GM23248 (cell line): ENCODE results near the gene HNRNPR.

ENCODE experiments used
- EZH2 ChIP-seq: fragments of 200-600 bp; sonication (generic); IDR thresholded peaks from 2 replicates; pipeline ENCODE4 v1.6.1; 2018; ENCODE audit warnings: antibody characterized with exemption, mild to moderate bottlenecking; ENCODE audit not compliant: insufficient read depth, poor library complexity, severe bottlenecking
- EZH2phosphoT487 ChIP-seq: fragments of 200-600 bp; sonication (generic); IDR thresholded peaks from 2 replicates; pipeline ENCODE4 v1.6.1; 2018; ENCODE audit warnings: antibody characterized with exemption, moderate library complexity, mild to moderate bottlenecking, low read depth; ENCODE audit not compliant: insufficient read depth

- TF ChIP-seq EZH2: no peak
- TF ChIP-seq EZH2phosphoT487: no peak
Observed at GRCh38 chr1:23343221-23344110, 618 bp downstream of the HNRNPR start.
